Loucy (cell line): Measurements from ENCODE around the gene IFI6.

Experiments used
- CTCF ChIP-seq: fragments of 200-600 bp; sonication (generic); conservative IDR thresholded peaks from 2 replicates; pipeline ENCODE4 v1.5.1; 2014; ENCODE audit warnings: mild to moderate bottlenecking, antibody characterized with exemption, low read length
- EZH2phosphoT487 ChIP-seq: fragments of 200-600 bp; IDR thresholded peaks from 2 replicates; pipeline ENCODE4 v1.6.1; 2018; ENCODE audit warnings: antibody characterized with exemption, mild to moderate bottlenecking, moderate library complexity, borderline replicate concordance

- TF ChIP-seq CTCF (no peak), EZH2phosphoT487 (no peak)
Measured at GRCh38 chr1:27690183-27690582, 18.2 kb upstream of the IFI6 start.
